Measurements from ENCODE around the gene ZFYVE16.
"Not testable (repeated sequence)": the region's sequence is repeated elsewhere in the genome, so short reads cannot be mapped to it uniquely, and the experiment has no call there.

ZFYVE16 gene

DNA sequence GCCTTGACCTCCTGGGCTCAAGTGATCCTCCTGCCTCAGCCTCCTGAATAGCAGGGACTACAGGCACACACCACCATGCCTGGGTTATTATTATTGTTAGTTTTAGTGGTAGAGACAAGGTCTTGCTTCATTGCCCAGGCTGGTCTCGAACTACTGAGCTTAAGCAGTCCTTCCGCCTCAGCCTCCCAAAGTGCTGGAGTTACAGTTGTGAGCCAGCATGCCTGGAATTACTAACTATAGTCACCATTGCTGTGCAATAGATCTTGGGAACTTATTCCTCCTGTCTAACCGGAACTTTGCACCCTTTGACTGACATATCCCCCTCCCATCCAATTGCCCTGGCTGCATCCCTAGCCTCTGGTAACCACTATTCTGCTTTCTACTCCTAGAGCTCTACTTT is 83.4 kb downstream of the ZFYVE16 start:
- DNase-seq = no peak

DNA sequence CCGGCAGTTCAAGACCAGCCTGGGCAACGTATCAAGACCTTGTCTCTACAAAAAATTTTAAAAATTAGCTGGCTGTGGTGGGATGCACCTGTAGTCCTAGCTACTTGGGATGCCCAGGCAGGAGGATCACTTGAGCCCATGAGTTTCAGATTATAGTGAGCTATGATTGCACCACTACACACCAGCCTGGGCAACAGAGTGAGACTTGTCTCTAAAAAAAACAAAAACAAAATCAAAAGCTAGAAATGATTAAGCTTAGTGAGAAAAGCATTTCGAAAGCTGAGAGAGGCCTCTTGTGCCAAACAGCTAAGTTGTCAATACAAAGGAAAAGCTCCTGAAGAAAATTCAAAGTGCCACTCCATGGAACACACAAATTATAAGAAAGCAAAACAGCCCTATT is 84.9 kb downstream of the ZFYVE16 start:
- no peak for DNase-seq

DNA sequence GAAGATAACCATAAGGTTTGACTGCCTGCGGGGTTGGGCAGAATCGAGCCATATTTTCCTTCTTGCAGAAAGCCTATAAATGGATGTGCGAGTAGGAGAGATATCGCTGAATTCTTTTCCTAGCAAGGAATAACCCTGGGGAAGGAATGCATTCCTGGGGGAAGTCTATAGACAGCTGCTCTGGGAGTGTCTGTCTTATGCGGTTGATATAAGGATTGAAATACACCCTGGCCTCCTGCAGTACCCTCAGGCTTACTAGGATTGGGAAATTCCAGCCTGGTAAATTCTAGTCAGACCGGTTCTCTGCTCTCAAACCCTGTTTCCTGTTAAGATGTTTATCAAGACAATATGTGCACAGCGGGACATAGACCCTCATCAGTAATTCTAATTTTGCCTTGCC is 85.6 kb downstream of the ZFYVE16 start:
- not testable (repeated sequence) for DNase-seq

DNA sequence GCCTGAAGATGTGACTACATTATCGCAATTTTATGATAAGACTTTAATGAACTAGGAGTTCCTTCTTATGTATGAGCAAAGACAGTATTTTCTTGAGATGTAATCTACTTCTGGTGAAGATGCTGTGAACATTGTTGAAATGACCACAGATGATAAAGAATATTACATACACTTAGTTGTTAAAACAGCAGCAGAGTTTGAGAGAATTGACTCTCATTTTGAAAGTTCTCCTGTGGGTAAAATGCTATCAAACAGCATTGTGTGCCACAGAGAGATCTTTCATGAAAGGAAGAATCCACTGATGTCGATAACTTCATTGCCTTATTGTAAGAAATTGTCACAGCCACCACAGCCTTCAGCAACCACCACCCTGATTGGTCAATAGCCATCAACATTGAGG is 88.0 kb downstream of the ZFYVE16 start:
- DNase-seq = no peak

DNA sequence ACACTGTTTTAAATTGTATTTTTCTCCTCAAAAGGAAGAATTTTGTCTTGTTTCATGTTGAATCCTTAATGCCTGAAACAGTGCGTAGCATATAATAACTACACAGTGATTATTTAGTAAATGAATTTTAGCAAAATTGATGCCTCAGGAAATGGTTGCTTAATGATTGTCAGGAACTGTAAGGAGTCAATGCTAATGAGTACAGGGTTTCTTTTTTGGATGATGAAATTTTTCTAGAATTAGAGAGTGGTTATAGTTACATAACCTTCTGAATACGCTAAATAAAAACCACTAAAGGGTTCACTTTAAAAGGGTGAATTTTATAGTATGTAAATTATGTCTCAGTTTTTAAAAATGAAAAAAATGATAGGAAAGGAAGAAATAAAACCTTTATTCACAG is 94.9 kb downstream of the ZFYVE16 start:
- DNase-seq = no peak

DNA sequence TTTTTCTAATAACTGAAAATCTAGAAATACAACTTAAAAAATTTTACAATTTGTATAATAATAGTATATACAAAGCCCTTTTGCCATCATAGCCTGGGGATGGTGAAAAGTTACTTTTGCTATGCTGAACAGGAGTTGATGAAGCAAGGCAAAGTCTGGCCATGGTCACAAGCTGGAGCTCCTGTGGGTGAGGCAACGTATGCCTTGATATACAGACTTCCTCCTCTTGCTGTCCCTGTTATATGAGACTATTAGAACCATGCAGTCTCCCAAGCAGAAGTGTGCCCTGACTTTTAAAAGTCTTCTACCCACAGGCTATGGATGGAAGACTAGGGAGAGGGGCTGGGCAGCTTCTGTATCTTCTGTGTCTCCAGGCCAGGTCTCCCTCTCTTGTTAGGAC is 95.8 kb downstream of the ZFYVE16 start:
- DNase-seq = peak; percentile 19

DNA sequence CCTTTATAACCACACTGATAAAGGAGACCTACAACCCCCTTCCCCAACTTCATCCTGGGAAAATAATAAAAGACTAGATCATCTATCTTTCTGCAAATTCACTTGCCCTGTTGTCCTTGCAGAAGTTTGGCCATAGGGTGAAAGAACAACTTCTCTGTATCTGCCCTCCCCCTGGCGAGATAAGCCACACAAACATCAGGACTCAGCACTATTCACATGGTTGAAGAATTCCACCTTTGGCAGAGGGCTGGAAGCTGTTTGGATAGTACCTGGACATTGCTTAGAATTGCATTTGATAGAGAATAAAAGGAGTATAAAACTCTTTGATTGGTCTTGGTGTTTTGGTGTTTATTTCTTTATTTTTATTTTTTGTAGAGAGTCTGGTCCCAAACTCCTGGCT is 97.0 kb downstream of the ZFYVE16 start:
- no peak for DNase-seq

DNA sequence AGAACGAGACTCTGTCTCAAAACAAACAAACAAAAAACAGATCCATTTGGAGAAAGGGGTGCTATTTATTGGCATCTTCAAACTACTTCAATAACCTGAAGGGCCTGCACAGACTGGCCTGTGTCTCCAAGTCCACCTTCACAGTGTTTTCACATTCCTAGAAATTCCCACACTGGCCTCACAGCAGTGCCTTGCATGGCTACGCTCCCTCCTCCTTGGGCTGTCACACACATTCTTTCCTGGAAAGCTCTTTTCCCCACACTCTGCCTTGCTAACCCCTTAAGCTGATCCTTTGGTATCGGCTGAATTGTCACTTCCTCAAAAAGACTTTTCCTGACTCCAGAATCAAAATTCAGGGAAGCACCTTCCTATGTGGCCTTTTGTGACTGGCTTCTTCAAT is 99.8 kb downstream of the ZFYVE16 start:
- no peak for DNase-seq

DNA sequence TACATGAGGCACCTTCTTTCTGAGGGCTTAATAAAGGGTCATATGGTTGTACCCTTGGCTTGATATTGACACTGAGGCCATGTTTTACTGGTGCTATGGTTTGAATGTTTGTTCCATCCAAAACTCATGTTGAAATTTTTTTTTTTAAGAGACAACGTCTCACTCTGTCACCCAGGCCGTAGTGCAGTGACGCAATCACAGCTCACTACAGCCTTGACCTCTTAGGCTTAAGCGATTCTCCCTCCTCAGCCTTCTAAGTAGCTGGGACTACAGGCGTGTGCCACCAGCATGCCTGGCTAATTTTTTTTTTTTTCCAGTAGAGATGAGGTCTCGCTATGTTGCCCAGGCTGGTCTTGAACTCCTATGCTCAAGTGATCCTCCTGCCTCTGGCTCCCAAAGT is 101.0 kb downstream of the ZFYVE16 start:
- no peak for DNase-seq

DNA sequence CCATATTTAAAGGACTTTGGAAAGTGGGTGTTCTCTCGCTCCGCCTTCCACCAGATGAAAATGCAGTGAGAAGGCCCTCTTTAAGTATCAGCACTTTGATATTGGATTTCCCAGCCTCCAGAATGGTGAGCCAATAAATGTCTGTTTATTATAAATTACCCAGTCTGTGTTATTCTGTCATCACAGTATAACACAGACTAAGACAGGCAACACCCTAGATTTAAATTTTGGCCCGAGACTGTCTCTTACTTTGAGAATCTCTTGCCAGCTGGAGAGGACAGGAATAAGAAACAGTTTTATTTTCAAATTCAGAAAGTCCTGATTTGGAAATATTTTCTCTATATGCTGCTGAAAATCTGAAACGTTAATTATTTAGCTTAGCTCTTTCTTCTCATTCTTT is 101.5 kb downstream of the ZFYVE16 start:
- no peak for DNase-seq

DNA sequence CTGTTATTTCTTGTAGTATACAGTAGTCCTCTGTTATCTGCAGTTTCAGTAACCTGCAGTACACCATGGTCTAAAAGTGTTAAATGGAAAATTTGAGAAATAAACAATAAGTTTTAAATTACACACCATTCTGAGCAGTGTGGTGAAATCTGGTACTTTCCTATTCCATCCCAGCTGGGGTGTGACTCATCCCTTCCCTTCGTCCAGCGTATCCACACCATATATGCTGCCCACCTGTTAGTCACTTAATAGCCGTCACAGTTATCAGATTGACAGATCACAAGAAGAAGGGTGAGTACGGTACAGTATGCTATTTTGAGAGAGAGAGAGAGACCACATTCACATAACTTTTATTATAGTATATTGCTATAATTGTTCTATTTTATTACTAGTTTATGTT is 109.0 kb downstream of the ZFYVE16 start:
- no peak for DNase-seq

Measured in CD4-positive, alpha-beta T cell treated with Interleukin-15 for 1 hour (primary cell).